RWPE1 (cell line): ENCODE results near the gene HMX3.

Source experiments
- CTCF ChIA-PET: fragments of 350-600 bp; sonication (Branson Sonifier 250); formaldehyde crosslinking; extraction: SDS; loops from one replicate; lab custom pipeline; 2021; lab: Yijun Ruan, JAX
- POLR2A ChIA-PET: fragments of 400-600 bp; formaldehyde crosslinking; extraction: SDS; loops from one replicate; lab custom pipeline; 2020; ENCODE audit warnings: antibody characterized with exemption; ENCODE audit not compliant: low non-redundant PET; lab: Yijun Ruan, JAX
- DNase-seq: peaks from one replicate; pipeline ENCODE4 v3.0.0; 2012; ENCODE audit warnings: low spot score
- H3K27ac ChIP-seq: fragments of 450-650 bp; 2 replicates; pipeline ENCODE4 v1.5.1; 2017
- TF ChIP-seq, protein P1 (sequence below): fragments of 450-650 bp; conservative IDR thresholded peaks from 2 replicates; pipeline ENCODE4 v1.5.1; 2017; ENCODE audit warnings: low read depth, mild to moderate bottlenecking

HMX3 gene

DNA sequence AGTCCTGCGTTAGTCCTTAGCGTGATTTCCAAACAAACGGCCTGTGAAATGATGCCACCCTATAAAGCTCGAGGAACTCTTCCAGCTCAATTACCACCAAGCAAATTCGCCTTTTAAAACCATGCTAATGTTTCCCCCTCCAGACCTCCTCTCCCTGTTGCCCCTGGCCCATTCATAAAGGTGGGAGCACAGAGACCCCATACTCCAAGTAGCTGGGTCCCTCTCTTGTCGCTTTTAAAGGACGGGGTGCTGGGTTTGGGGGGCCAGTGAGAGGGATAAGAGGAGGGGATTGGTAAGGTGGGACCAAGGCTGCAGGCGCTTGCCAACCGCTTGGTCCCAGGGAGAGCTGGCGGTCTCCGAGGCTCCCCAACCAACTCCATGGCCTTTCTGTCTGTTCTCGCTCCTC, 13.4 kb downstream of the HMX3 start:
- CTCF ChIA-PET: interaction anchor here (2.1 to 2.9 kb wide), 2 partner anchors 16 to 106 kb away, joined by 13 read pairs; no protein-coding TSS in a partner anchor

DNA sequence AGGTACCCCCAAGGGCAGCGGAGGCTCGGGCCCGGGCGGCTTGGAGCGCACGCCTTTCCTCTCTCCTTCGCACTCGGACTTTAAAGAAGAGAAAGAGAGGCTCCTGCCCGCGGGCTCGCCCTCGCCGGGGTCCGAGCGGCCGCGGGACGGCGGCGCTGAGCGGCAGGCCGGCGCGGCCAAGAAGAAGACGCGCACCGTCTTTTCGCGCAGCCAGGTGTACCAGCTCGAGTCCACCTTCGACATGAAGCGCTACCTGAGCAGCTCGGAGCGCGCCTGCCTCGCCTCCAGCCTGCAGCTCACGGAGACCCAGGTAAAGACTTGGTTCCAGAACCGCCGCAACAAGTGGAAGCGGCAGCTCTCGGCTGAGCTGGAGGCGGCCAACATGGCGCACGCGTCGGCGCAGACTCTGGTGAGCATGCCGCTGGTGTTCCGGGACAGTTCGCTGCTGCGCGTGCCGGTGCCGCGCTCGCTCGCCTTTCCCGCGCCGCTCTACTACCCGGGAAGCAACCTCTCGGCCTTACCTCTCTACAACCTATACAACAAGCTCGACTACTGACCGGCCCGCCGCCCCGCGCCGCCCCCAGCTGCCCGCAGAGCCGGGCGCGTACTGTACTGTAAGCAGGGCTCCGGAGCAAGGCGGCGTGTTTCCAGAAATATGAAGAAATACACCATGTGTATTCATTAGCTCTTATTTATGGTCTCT, 13.9 kb downstream of the HMX3 start:
- ChIA-PET POLR2A (no interaction called here), CTCF (interaction anchor here (0.6 to 2.9 kb wide), 4 partner anchors 16 to 165 kb away, joined by 3 to 13 read pairs (median 8); no protein-coding TSS in a partner anchor)
- H3K27ac ChIP-seq: no peak overlapping the region
- DNase-seq: no peak
- TF ChIP-seq, protein P1, sequence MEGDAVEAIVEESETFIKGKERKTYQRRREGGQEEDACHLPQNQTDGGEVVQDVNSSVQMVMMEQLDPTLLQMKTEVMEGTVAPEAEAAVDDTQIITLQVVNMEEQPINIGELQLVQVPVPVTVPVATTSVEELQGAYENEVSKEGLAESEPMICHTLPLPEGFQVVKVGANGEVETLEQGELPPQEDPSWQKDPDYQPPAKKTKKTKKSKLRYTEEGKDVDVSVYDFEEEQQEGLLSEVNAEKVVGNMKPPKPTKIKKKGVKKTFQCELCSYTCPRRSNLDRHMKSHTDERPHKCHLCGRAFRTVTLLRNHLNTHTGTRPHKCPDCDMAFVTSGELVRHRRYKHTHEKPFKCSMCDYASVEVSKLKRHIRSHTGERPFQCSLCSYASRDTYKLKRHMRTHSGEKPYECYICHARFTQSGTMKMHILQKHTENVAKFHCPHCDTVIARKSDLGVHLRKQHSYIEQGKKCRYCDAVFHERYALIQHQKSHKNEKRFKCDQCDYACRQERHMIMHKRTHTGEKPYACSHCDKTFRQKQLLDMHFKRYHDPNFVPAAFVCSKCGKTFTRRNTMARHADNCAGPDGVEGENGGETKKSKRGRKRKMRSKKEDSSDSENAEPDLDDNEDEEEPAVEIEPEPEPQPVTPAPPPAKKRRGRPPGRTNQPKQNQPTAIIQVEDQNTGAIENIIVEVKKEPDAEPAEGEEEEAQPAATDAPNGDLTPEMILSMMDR: no peak

More for the DNA sequence above, 13.4 kb downstream of the HMX3 start:
- no peak for DNase-seq
- H3K27ac ChIP-seq: no peak overlapping the region
- TF ChIP-seq, protein P1: no peak
- POLR2A ChIA-PET: no interaction called here

DNA sequence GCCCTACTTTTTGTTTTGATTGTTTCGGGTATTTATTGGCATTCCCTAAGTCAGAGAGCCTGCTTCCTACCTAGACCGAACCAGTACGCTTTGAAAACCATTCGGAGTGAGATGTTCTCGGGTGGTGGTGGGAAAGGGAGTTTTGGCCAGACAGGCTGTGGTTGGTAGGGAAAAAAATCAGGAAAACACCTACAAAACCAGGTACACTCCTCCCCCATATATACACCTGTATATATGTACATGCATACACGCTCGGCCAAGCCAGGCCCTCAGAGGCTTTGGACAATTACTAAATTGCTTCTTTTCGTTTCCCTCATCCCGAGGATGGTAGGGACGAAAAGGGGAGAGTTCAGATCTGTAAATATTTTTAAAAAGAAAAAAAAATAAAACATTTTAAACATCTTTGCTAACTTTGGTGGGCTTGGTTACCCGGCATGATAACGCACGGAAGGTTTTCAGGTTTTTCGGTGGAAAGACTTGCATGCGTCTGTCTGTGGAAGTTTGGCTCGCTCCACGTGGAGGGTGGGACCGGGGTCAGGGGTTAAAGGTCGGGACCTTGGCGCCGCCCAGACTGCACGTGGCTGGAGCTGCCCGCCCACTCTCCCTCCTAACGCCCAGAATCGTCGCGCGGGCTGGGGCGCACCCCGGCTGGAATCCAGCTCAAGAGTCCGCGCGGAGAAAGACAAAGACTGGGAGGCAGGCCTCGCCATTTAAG, 14.7 kb downstream of the HMX3 start:
- TF ChIP-seq, protein P1: no peak
- CTCF ChIA-PET: interaction anchor here (0.6 to 2.9 kb wide), 5 partner anchors 17 to 423 kb away, joined by 3 to 13 read pairs (median 3); no protein-coding TSS in a partner anchor
- no peak for DNase-seq
- H3K27ac ChIP-seq: no peak overlapping the region
- POLR2A ChIA-PET: no interaction called here

DNA sequence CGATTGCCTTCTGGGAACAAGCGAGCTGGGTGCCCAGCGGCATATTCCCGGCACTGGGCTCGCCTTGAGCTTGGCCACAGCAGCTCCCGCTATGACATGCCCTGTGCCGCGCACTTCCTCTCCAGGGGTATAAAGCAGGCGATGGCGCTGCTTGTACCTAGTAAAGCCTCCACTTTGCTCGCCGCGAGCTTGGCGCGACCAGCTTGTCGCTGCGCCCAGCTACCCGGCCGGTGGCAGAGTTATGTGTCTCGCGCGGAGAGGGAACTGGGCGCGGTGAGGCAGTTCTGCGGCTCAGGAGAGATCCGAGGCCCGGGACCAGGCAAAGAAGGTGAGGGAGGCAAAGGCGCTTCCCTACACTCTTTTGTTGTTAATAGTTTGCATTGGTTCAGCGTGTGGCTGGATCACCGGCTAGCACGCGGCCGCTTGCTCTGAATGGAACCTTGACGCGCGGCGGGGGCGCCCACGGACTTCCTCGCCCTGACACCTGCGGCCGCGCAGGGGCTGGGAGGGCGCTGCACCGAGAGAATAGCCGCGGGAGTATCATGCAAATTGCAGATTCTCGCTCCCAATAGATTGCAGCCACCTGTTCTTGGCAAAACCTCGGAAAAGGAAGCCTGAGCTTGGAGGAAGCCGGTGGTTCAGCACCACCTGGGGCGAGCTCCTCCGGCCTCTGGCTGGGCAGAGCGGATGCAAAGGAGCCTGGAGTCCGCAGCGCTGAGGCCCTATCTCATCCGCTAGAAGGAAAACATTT, 15.4 kb downstream of the HMX3 start:
- TF ChIP-seq, protein P1: no peak
- H3K27ac ChIP-seq: no peak overlapping the region
- ChIA-PET CTCF (interaction anchor here (0.6 to 2.9 kb wide), 3 partner anchors 18 to 422 kb away, joined by 3 to 13 read pairs (median 13); no protein-coding TSS in a partner anchor), POLR2A (no interaction called here)
- no peak for DNase-seq

DNA sequence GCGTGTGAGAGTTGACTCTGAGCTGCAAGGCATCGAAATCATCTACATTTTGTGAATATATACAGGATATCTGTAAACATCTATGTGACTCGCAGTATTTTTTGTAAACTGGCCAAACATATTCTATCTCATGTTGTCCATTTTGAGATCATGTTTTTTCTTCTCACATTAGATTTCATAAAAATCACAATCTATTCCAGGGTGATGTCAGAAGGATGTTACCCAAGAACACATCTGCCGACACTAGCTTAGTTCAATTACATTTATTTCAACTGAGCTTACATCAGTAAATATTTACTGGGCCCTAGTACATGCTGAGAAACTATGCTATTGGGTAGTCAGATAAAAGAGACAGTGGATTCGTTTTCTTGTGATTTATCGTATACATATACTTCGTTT, 16.0 kb downstream of the HMX3 start:
- no peak for DNase-seq
- CTCF ChIA-PET: no interaction called here
- no peak overlapping the region for H3K27ac ChIP-seq
- TF ChIP-seq, protein P1: no peak
- POLR2A ChIA-PET: no interaction called here

DNA sequence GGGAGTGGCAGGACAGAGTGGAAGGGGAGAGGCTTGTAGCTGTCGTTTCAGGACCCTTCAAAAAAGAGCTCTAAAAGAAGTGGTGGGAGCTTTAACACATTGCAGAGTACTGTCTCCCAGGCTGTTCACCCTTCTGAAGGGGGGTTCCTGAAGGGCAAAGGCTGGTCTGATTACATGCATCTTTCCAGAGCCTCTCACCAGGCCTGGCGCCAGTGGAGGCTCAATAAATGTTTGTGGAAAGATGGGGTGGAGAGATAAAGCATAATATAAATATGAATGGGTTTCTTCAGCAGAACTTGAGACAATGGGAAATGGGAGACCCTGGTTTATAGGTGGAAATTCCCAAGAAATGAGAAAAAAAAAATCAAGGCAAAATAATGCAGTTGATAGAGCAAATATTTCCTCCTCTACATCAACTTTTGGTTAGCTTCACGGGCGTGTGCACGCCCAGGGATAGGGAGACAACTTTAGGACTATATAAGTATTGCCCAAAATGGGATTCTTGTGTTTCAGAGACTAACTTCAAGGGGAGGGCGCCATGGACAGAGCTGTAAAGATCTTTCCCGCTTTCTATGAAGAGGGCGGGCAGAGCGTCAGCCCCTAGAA, 17.8 kb downstream of the HMX3 start:
- CTCF ChIA-PET: interaction anchor here (0.7 to 1.5 kb wide), 5 partner anchors 8 to 1711 kb away, joined by 3 to 5 read pairs (median 3); no protein-coding TSS in a partner anchor
- TF ChIP-seq, protein P1: no peak
- peak overlapping the region; percentile 94 for H3K27ac ChIP-seq
- no peak for DNase-seq
- POLR2A ChIA-PET: interaction anchor here (0.6 kb wide), 1 partner anchor 19 kb away, joined by 3 read pairs; no protein-coding TSS in a partner anchor
